PC-3 (cell line): Measurements from ENCODE around the gene INF2. TPM values are rescaled to one million over a fixed set of nuclear protein-coding genes. Genes with fewer than 3 reads are reported as not detected.

Experiments used
- ATAC-seq: fragments of 200-7000 bp; cut with Tn5 transposase; 2 replicates; pipeline ENCODE4 v1.9.1; 2020; ENCODE audit warnings: mild to moderate bottlenecking, moderate library complexity
- BruUV-seq: library from RNA; stranded (reverse); fragments of 400-500 nt; replicated peaks from 2 replicates; lab custom pipeline; 2021; lab: Mats Ljungman, UMichigan
- CTCF ChIA-PET: fragments of 300-600 bp; sonication (Branson Sonifier 250); formaldehyde crosslinking; loops from one replicate; lab custom pipeline; 2022; ENCODE audit warnings: antibody characterized with exemption; lab: Charles Lee
- POLR2A ChIA-PET: fragments of 300-600 bp; sonication (Branson Sonifier 250); formaldehyde crosslinking; loops from one replicate; lab custom pipeline; 2022; ENCODE audit warnings: antibody characterized with exemption; ENCODE audit not compliant: unreplicated experiment; lab: Charles Lee
- DNase-seq: peaks from one replicate; pipeline ENCODE4 v3.0.0-alpha.2; 2015
- H2AFZ ChIP-seq: fragments of 300-600 bp; sonication (generic); 2 replicates; pipeline ENCODE4 v1.6.0; 2016; ENCODE audit warnings: antibody characterized with exemption, low read length
- H3F3A ChIP-seq: fragments of 300-600 bp; sonication (generic); one replicate; pipeline ENCODE4 v1.6.0; 2017; ENCODE audit warnings: antibody characterized with exemption, low read length, control low read depth, mild to moderate bottlenecking; ENCODE audit not compliant: unreplicated experiment
- H3K27ac ChIP-seq: fragments of 300-600 bp; sonication (generic); 2 replicates; pipeline ENCODE4 v1.5.1; 2016; ENCODE audit warnings: mild to moderate bottlenecking, low read length
- H3K27me3 ChIP-seq: fragments of 300-600 bp; sonication (generic); 2 replicates; pipeline ENCODE4 v1.6.1; 2016; ENCODE audit warnings: low read length, mixed read lengths
- H3K36me3 ChIP-seq: fragments of 300-600 bp; sonication (generic); 2 replicates; pipeline ENCODE4 v1.6.1; 2016; ENCODE audit warnings: low read depth, mixed run types, low read length, mixed read lengths
- H3K4me1 ChIP-seq: fragments of 300-600 bp; sonication (generic); 2 replicates; pipeline ENCODE4 v1.5.1; 2016; ENCODE audit warnings: low read length; ENCODE audit not compliant: insufficient read depth
- H3K4me2 ChIP-seq: fragments of 300-600 bp; sonication (generic); 2 replicates; pipeline ENCODE4 v1.6.0; 2016; ENCODE audit warnings: low read length
- H3K4me3 ChIP-seq: fragments of 300-600 bp; sonication (generic); 2 replicates; pipeline ENCODE4 v1.5.1; 2016; ENCODE audit warnings: mild to moderate bottlenecking, low read length, mixed read lengths
- H3K79me2 ChIP-seq: fragments of 300-600 bp; sonication (generic); 2 replicates; pipeline ENCODE4 v1.6.1; 2017; ENCODE audit warnings: low read length, mixed read lengths
- H3K9ac ChIP-seq: fragments of 300-600 bp; sonication (generic); 2 replicates; pipeline ENCODE4 v1.6.0; 2016; ENCODE audit warnings: mild to moderate bottlenecking, low read length
- H3K9me2 ChIP-seq: fragments of 300-600 bp; sonication (generic); replicated peaks from 2 replicates; pipeline ENCODE4 v1.6.1; 2016; ENCODE audit warnings: mixed run types, low read length, mixed read lengths
- H3K9me3 ChIP-seq: fragments of 300-600 bp; sonication (generic); 2 replicates; pipeline ENCODE4 v1.6.1; 2016; ENCODE audit warnings: low read length, mixed read lengths
- H4K20me1 ChIP-seq: fragments of 300-600 bp; sonication (generic); 2 replicates; pipeline ENCODE4 v1.6.1; 2016; ENCODE audit warnings: low read length, mixed read lengths
- EZH2 ChIP-seq: fragments of 300-600 bp; sonication (generic); IDR thresholded peaks from one replicate; pipeline ENCODE4 v1.6.1; 2017; ENCODE audit warnings: antibody characterized with exemption, mild to moderate bottlenecking, low read length; ENCODE audit not compliant: unreplicated experiment
- EZH2phosphoT487 ChIP-seq: fragments of 300-600 bp; sonication (generic); IDR thresholded peaks from 2 replicates; pipeline ENCODE4 v1.6.1; 2018; ENCODE audit warnings: mild to moderate bottlenecking, antibody characterized with exemption, low read length, borderline replicate concordance
- intact Hi-C: fragments of 100-400 bp; cut with micrococcal nuclease; formaldehyde crosslinking; loops from 2 replicates; pipeline ENCODE4 v1.9.0; 2023
- total RNA-seq: library from RNA; depleted of rRNA; stranded (reverse); fragments of >200 nt; gene quantifications from 2 replicates; pipeline ENCODE4 v1.2.3, GENCODE V29; 2014
- TF ChIP-seq, protein P1 (sequence below): fragments of 300-600 bp; sonication (generic); conservative IDR thresholded peaks from 2 replicates; pipeline ENCODE4 v1.5.1; 2017; ENCODE audit warnings: antibody characterized with exemption, low read depth, mild to moderate bottlenecking, low read length

Gene INF2
- total RNA-seq, 1 experiment from 2014 or later = 132 TPM

DNA sequence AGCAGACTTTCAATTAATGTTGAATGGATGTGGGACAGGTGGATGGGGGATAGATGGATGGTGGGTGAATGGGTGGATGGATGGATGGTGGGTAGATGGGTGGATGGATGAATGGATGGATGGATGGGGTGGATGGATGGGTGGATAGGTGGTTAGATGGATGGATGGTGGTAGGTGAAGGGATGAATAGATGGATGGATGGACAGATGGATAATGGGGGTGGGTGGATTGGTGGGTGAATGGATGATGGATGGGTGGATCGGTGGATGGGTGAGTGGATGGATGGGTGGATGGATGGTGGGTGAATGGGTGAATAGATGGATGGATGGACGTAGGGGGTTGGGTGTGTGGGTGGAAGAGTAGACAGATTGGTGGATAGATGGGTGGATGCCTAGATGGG, 14.0 kb upstream of the INF2 start:
- H4K20me1 ChIP-seq = no peaks in the 10 kb centered on the region
- TF ChIP-seq EZH2phosphoT487 (no peak), EZH2 (no peak)
- TF ChIP-seq, protein P1, sequence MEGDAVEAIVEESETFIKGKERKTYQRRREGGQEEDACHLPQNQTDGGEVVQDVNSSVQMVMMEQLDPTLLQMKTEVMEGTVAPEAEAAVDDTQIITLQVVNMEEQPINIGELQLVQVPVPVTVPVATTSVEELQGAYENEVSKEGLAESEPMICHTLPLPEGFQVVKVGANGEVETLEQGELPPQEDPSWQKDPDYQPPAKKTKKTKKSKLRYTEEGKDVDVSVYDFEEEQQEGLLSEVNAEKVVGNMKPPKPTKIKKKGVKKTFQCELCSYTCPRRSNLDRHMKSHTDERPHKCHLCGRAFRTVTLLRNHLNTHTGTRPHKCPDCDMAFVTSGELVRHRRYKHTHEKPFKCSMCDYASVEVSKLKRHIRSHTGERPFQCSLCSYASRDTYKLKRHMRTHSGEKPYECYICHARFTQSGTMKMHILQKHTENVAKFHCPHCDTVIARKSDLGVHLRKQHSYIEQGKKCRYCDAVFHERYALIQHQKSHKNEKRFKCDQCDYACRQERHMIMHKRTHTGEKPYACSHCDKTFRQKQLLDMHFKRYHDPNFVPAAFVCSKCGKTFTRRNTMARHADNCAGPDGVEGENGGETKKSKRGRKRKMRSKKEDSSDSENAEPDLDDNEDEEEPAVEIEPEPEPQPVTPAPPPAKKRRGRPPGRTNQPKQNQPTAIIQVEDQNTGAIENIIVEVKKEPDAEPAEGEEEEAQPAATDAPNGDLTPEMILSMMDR = no peak
- ChIA-PET POLR2A (no interaction called here), CTCF (no interaction called here)
- H3K79me2 ChIP-seq = 0 out of 2 replicates have a peak, but pooled peaks cover 5% of the 10 kb centered on the region
- H3K4me1 ChIP-seq = peaks cover 33% of the 10 kb centered on the region
- no peak overlapping the region for H3K27ac ChIP-seq
- no TSS peak for BruUV-seq
- H3K4me3 ChIP-seq = no peak overlapping the region
- H3K27me3 ChIP-seq = no peaks in the 10 kb centered on the region
- no peak for ATAC-seq
- no peak overlapping the region for H3K9ac ChIP-seq
- H3K9me3 ChIP-seq = no peaks in the 10 kb centered on the region
- no peaks in the 10 kb centered on the region for H3F3A ChIP-seq
- no peaks in the 10 kb centered on the region for H3K9me2 ChIP-seq
- H2AFZ ChIP-seq = no peak overlapping the region
- no peak overlapping the region for H3K4me2 ChIP-seq
- DNase-seq = no peak
- intact Hi-C loops = no loop called here
- no peaks in the 10 kb centered on the region for H3K36me3 ChIP-seq

DNA sequence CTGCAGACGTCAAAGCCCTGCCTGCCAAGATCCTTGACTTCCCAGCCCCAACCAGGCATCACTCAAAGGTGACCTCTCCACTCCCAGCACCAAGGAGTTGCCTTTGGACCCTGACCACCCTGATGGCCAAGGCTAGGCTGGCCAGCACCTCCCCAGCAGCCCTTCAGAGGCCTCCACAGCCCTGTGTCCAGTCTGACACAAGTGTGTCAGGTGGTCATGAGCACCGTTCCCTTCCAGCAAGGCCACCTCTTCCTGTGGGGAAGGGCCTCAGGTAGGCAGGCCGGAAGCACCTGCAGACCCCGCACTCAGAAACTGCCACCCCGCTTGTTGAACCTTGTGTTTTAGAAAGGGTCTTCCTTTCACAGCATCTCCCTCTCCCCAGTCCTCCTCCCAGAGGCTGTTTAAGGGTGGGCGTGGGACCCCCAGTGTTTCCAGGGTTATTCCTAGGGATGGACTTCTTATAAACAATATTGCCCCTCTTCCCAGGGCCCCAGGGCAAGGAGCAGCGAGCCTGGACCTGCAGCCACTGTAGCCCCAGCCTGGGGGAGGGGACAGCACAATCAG, 13.2 kb upstream of the INF2 start:
- CTCF ChIA-PET = no interaction called here

More for the DNA sequence above, 13.2 kb upstream of the INF2 start:
- no TSS peak for BruUV-seq
- H3K9me3 ChIP-seq = no peaks in the 10 kb centered on the region
- no peaks in the 10 kb centered on the region for H4K20me1 ChIP-seq
- TF ChIP-seq EZH2 (no peak), EZH2phosphoT487 (no peak)
- TF ChIP-seq, protein P1 = no peak
- H3K4me1 ChIP-seq = peaks cover 40% of the 10 kb centered on the region
- intact Hi-C loops = no loop called here
- no peak overlapping the region for H2AFZ ChIP-seq
- H3F3A ChIP-seq = no peaks in the 10 kb centered on the region
- H3K27me3 ChIP-seq = no peaks in the 10 kb centered on the region
- no peak overlapping the region for H3K4me2 ChIP-seq
- no peak for ATAC-seq
- H3K9ac ChIP-seq = no peak overlapping the region
- DNase-seq = no peak
- H3K79me2 ChIP-seq = 0 out of 2 replicates have a peak, but pooled peaks cover 5% of the 10 kb centered on the region
- no peaks in the 10 kb centered on the region for H3K36me3 ChIP-seq
- POLR2A ChIA-PET = no interaction called here
- H3K27ac ChIP-seq = no peak overlapping the region
- no peak overlapping the region for H3K4me3 ChIP-seq
- no peaks in the 10 kb centered on the region for H3K9me2 ChIP-seq
